ENCODE data around the gene BRI3. TPM values are rescaled to one million over a fixed set of nuclear protein-coding genes. Genes with fewer than 3 reads are reported as not detected.

BRI3 gene
- total RNA-seq, 1 donor from 2014 or later = 516 TPM

DNA sequence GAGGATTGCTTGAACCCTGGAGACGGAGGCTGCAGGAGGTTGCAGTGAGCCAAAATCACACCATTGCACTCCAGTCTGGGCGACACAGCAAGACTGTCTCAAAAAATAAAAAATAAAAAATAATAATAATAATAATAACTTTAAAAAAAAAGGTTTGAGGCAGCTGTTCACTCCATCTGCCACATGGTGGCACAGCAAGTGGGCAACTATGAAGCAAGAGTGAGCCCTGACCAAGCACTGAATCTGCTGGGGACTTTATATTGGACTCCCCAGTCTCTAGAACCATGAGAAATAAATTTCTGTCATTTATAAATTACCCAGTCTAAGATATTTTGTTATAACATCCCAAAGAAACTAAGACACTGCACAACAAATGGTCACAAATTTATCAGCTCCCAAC, 14.6 kb upstream of the BRI3 start:
- Histone ChIP-seq H3K27me3 (ENCODE audit: low read depth) (no peaks in the 10 kb centered on the region), H3K9me3 (no peaks in the 10 kb centered on the region), H3K36me3 (no peaks in the 10 kb centered on the region), H3K4me3 (no peak overlapping the region), H3K4me1 (peaks cover 5% of the 10 kb centered on the region), H3K27ac (no peak overlapping the region)
- intact Hi-C loops (cut with DNase I) = no loop called here
- TF ChIP-seq, protein P1, sequence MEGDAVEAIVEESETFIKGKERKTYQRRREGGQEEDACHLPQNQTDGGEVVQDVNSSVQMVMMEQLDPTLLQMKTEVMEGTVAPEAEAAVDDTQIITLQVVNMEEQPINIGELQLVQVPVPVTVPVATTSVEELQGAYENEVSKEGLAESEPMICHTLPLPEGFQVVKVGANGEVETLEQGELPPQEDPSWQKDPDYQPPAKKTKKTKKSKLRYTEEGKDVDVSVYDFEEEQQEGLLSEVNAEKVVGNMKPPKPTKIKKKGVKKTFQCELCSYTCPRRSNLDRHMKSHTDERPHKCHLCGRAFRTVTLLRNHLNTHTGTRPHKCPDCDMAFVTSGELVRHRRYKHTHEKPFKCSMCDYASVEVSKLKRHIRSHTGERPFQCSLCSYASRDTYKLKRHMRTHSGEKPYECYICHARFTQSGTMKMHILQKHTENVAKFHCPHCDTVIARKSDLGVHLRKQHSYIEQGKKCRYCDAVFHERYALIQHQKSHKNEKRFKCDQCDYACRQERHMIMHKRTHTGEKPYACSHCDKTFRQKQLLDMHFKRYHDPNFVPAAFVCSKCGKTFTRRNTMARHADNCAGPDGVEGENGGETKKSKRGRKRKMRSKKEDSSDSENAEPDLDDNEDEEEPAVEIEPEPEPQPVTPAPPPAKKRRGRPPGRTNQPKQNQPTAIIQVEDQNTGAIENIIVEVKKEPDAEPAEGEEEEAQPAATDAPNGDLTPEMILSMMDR (IDR thresholded peaks at IDR 0.05) = peak; percentile 43
- ATAC-seq = peak; percentile 72 to 84
- no peak for DNase-seq

DNA sequence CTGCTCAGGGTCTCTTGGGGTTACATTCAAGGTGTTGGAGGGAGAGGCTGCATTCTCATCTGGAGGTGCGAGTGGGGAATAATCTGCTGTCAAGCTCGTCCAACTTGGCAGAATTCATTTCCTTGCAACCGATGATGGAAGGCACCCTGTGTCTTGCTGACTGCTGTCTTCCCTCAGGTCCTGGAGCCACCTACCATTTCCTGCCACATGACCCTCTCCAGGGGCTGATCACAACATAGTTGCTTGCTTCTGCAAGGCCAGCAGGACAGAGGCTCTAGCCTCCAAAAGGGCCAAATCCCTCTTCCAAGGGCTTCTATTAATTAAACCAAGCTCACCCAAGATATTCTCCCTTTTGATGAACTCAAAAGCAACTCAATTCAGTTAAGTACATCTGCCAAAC, 14.2 kb upstream of the BRI3 start:
- ATAC-seq = peak in 1 of 2 donors; percentile 8

DNA sequence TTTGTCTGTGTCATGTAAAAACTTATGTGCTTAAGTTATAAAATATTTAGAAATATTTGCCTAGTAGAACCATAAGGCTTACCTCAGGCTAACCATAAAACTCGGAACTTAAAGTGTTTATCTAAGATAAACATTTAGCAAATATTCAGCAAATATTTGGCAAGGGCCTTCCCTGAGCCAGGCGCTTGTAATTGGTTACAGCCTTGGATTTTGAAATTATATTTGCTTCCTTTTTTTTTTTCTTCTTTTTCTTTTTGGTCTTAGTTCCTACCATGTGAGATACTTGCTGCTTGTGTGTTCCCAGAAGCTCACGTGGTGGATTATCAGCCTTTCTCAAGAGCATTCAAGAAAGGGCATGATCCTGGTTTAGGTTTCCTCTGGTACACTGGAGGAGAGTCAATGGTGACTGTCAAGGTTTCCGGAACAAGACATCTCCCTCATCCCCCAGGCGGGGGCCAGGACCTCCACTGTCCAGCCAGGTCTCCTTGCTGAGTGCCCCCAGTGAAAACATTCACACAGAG, 5.2 kb upstream of the BRI3 start:
- TF ChIP-seq, protein P1 (IDR thresholded peaks at IDR 0.05) = no peak
- DNase-seq = peak; percentile 67
- ATAC-seq = peak; percentile 64 to 72
- H3K4me1 ChIP-seq = peaks cover 34% of the 10 kb centered on the region
- H3K27ac ChIP-seq = peak overlapping the region; percentile 69
- no peaks in the 10 kb centered on the region for H3K27me3 ChIP-seq (ENCODE audit: low read depth)
- intact Hi-C loops (cut with DNase I) = no loop called here
- no peaks in the 10 kb centered on the region for H3K36me3 ChIP-seq
- no peaks in the 10 kb centered on the region for H3K9me3 ChIP-seq
- H3K4me3 ChIP-seq = no peak overlapping the region

More for the DNA sequence above, 14.2 kb upstream of the BRI3 start:
- H3K9me3 ChIP-seq = no peaks in the 10 kb centered on the region
- TF ChIP-seq, protein P1 (IDR thresholded peaks at IDR 0.05) = no peak
- no peak overlapping the region for H3K27ac ChIP-seq
- H3K4me3 ChIP-seq = no peak overlapping the region
- DNase-seq = no peak
- intact Hi-C loops (cut with DNase I) = no loop called here
- no peaks in the 10 kb centered on the region for H3K36me3 ChIP-seq
- H3K27me3 ChIP-seq (ENCODE audit: low read depth) = no peaks in the 10 kb centered on the region
- H3K4me1 ChIP-seq = peaks cover 5% of the 10 kb centered on the region

DNA sequence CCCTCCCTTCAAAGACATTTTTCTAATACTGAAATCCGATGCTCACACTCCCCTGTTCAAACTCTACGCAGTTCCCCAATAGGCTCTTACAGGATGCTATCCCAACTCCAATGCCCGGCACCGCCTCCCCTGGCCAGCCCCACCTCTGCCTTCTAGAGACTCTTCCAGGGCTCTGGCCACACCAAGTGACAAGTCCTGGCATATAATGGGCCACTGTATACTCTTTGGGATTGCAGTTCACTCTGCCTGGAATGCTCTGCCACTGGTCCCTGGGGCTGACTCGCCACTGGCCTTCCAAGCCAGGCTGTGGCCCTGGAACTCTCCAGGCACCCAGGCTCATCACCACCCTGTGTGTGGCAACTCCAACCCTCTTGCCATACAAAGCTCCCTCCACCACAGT, 3.1 kb upstream of the BRI3 start:
- ATAC-seq (no peak), DNase-seq (no peak)
- H3K4me1 ChIP-seq = peaks cover 41% of the 10 kb centered on the region
- H3K4me3 ChIP-seq = no peak overlapping the region
- TF ChIP-seq, protein P1 (IDR thresholded peaks at IDR 0.05) = no peak
- intact Hi-C loops (cut with DNase I) = no loop called here
- no peaks in the 10 kb centered on the region for H3K27me3 ChIP-seq (ENCODE audit: low read depth)
- no peaks in the 10 kb centered on the region for H3K9me3 ChIP-seq
- H3K36me3 ChIP-seq = peaks cover under 1% of the 10 kb centered on the region
- peak overlapping the region; percentile 24 for H3K27ac ChIP-seq

DNA sequence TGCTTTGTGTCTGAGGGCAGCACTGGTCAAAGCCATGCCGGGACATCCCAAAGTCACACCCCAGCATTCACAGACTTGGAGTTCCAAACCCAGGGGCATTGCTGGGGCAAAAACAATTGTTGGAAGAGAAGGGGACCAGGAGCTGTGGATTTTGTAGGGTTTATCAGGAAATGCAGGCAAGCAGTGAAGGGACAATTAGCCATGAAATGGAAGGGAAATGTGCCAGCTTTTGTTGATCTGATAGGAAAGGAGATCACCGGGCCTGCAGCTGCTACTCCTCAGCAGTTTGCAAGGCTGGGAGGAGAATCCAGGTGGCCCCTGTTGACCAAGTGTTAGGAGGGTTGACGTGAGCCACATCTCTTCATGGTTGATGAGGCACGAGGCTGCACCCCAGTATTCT, 2.5 kb upstream of the BRI3 start:
- no peaks in the 10 kb centered on the region for H3K27me3 ChIP-seq (ENCODE audit: low read depth)
- intact Hi-C loops (cut with DNase I) = no loop called here
- H3K27ac ChIP-seq = peak overlapping the region; percentile 24
- peaks cover 46% of the 10 kb centered on the region for H3K4me1 ChIP-seq
- no peak for DNase-seq
- TF ChIP-seq, protein P1 (IDR thresholded peaks at IDR 0.05) = no peak
- H3K4me3 ChIP-seq = no peak overlapping the region
- H3K36me3 ChIP-seq = peaks cover 6% of the 10 kb centered on the region
- no peak for ATAC-seq
- no peaks in the 10 kb centered on the region for H3K9me3 ChIP-seq
